ENCODE results near the gene POLE4. TPM values are rescaled to one million over a fixed set of nuclear protein-coding genes. Genes with fewer than 3 reads are reported as not detected.

POLE4 gene
- polyA plus RNA-seq, 1 of the 3 experiments (the other 2 are of a cell fraction), result 42.1 TPM

- TF ChIP-seq, protein P1, sequence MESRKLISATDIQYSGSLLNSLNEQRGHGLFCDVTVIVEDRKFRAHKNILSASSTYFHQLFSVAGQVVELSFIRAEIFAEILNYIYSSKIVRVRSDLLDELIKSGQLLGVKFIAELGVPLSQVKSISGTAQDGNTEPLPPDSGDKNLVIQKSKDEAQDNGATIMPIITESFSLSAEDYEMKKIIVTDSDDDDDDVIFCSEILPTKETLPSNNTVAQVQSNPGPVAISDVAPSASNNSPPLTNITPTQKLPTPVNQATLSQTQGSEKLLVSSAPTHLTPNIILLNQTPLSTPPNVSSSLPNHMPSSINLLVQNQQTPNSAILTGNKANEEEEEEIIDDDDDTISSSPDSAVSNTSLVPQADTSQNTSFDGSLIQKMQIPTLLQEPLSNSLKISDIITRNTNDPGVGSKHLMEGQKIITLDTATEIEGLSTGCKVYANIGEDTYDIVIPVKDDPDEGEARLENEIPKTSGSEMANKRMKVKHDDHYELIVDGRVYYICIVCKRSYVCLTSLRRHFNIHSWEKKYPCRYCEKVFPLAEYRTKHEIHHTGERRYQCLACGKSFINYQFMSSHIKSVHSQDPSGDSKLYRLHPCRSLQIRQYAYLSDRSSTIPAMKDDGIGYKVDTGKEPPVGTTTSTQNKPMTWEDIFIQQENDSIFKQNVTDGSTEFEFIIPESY (IDR thresholded peaks at IDR 0.05; ENCODE audit: borderline replicate concordance, low read depth), result no peak
- no peak for TF ChIP-seq RXRA (IDR thresholded peaks at IDR 0.05; ENCODE audit: borderline replicate concordance, low read depth)
- TF ChIP-seq, protein P2, sequence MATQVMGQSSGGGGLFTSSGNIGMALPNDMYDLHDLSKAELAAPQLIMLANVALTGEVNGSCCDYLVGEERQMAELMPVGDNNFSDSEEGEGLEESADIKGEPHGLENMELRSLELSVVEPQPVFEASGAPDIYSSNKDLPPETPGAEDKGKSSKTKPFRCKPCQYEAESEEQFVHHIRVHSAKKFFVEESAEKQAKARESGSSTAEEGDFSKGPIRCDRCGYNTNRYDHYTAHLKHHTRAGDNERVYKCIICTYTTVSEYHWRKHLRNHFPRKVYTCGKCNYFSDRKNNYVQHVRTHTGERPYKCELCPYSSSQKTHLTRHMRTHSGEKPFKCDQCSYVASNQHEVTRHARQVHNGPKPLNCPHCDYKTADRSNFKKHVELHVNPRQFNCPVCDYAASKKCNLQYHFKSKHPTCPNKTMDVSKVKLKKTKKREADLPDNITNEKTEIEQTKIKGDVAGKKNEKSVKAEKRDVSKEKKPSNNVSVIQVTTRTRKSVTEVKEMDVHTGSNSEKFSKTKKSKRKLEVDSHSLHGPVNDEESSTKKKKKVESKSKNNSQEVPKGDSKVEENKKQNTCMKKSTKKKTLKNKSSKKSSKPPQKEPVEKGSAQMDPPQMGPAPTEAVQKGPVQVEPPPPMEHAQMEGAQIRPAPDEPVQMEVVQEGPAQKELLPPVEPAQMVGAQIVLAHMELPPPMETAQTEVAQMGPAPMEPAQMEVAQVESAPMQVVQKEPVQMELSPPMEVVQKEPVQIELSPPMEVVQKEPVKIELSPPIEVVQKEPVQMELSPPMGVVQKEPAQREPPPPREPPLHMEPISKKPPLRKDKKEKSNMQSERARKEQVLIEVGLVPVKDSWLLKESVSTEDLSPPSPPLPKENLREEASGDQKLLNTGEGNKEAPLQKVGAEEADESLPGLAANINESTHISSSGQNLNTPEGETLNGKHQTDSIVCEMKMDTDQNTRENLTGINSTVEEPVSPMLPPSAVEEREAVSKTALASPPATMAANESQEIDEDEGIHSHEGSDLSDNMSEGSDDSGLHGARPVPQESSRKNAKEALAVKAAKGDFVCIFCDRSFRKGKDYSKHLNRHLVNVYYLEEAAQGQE (IDR thresholded peaks at IDR 0.05; ENCODE audit: low read depth, low read length), result no peak
- TF ChIP-seq GATA2 (CRISPR knock-in tag; IDR thresholded peaks at IDR 0.05), result no peak
- no peak for TF ChIP-seq FOXM1 (IDR thresholded peaks at IDR 0.05; ENCODE audit: low read depth)
These were observed at the start of gene POLE4 (continued) for GRCh38 chr2:74958274-74959105.

- Histone ChIP-seq H4K20me1 (ENCODE audit: insufficient read depth) (no peaks in the 10 kb centered on the region), H3K9me3 (no peaks in the 10 kb centered on the region), H3K36me3 (replicated peaks in 1 of 2; ENCODE audit: control insufficient read depth in 1 of 2, insufficient read depth in 2 of 2, low read length in 1 of 2) (no peaks in the 10 kb centered on the region), H3K4me1 (ENCODE audit: control insufficient read depth in 1 of 2, insufficient read depth in 2 of 2, low read depth in 1 of 2, low read length in 1 of 2) (peaks cover 0 to 6% of the 10 kb centered on the region in 2 experiments; a peak in 1 of 4 replicates), H3F3A (replicated peaks; ENCODE audit: insufficient read depth) (no peaks in the 10 kb centered on the region), H3K9ac (no peak overlapping the region), H2AFZ (ENCODE audit: low read depth) (no peak overlapping the region), H3K27ac (ENCODE audit: low read depth in 2 of 2, low read length in 1 of 2) (no peak overlapping the region), H3K9me2 (no peaks in the 10 kb centered on the region), H3K79me2 (ENCODE audit: insufficient read depth) (no peaks in the 10 kb centered on the region), H3K27me3 (ENCODE audit: insufficient read depth) (no peaks in the 10 kb centered on the region; the same call in 1 of the 2 replicates), H3K4me2 (no peak overlapping the region), H3K4me3 (ENCODE audit: low read depth in 2 of 2, low read length in 1 of 2) (0 out of 4 replicates have a peak overlapping the region, but pooled peaks of 1 of the 2 experiments have one; percentile 9)
- TF ChIP-seq RXRA (IDR thresholded peaks at IDR 0.05; ENCODE audit: borderline replicate concordance, low read depth), result no peak
- TF ChIP-seq TEAD4 (IDR thresholded peaks at IDR 0.05; ENCODE audit: borderline replicate concordance, insufficient read depth), result no peak
- no peak for TF ChIP-seq PBX3 (IDR thresholded peaks at IDR 0.05)
- TF ChIP-seq, protein P1 (IDR thresholded peaks at IDR 0.05; ENCODE audit: borderline replicate concordance, low read depth), result no peak
- TF ChIP-seq MAX (IDR thresholded peaks at IDR 0.05; ENCODE audit: low read depth), result no peak
- TF ChIP-seq JUND (IDR thresholded peaks at IDR 0.05), result no peak
- ChIA-PET POLR2A (no interaction called here), CTCF (interaction anchor here (0.9 to 3.0 kb wide), 3 partner anchors 10 to 78 kb away, joined by 3 to 17 read pairs (median 3); no protein-coding TSS in a partner anchor)
- WGBS (ENCODE audit: low lambda C conversion rate), result 48% methylated on average over 29 of the region's 31 CpGs
- DNase-seq, result peak; percentile 39
These were observed 49.5 kb upstream of the POLE4 start for GRCh38 chr2:74908748-74909444.
